ENCODE results near the gene CAMK2D.
A peak's percentile ranks its signal among the peaks of the same experiment; 100 is the strongest.

The CAMK2D gene

DNA sequence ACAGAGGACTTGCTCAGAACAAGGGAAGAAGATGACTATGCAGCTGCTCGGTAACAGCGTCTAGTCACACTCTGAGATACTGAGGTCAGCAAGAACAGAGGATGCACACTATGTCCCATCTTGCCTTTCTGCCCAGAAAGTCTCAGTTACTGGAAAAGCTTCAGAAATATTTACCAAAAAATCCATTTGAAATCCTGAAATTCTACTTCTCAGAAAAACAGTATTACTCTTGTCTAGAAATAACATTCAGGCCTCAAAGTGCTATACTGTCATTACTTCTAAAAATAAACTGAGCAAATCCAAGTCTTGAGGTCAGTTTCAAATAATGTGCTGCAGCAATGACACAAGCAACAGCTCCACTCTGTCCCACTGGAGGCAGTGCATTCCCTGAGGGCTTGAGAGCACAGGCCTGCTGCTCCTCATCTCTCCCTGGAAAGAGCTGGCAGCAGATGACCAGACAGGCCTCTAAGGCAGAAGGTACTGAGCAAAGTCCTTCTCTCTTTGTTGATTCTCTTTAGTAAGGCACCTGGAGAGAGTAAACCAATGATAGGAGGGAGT lies 76.9 kb downstream of the CAMK2D start:
- in situ Hi-C loops (cut with HindIII; ENCODE audit: low sequenced_read_pairs): no loop called here
- H3K4me3 ChIP-seq (ENCODE audit: low read depth, low read length): no peak overlapping the region
- no peak for DNase-seq (ENCODE audit: low read depth)
- TF ChIP-seq, protein P1, sequence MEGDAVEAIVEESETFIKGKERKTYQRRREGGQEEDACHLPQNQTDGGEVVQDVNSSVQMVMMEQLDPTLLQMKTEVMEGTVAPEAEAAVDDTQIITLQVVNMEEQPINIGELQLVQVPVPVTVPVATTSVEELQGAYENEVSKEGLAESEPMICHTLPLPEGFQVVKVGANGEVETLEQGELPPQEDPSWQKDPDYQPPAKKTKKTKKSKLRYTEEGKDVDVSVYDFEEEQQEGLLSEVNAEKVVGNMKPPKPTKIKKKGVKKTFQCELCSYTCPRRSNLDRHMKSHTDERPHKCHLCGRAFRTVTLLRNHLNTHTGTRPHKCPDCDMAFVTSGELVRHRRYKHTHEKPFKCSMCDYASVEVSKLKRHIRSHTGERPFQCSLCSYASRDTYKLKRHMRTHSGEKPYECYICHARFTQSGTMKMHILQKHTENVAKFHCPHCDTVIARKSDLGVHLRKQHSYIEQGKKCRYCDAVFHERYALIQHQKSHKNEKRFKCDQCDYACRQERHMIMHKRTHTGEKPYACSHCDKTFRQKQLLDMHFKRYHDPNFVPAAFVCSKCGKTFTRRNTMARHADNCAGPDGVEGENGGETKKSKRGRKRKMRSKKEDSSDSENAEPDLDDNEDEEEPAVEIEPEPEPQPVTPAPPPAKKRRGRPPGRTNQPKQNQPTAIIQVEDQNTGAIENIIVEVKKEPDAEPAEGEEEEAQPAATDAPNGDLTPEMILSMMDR (IDR thresholded peaks at IDR 0.05; ENCODE audit: low read depth, low read length, missing control alignments): peak; percentile 37

DNA sequence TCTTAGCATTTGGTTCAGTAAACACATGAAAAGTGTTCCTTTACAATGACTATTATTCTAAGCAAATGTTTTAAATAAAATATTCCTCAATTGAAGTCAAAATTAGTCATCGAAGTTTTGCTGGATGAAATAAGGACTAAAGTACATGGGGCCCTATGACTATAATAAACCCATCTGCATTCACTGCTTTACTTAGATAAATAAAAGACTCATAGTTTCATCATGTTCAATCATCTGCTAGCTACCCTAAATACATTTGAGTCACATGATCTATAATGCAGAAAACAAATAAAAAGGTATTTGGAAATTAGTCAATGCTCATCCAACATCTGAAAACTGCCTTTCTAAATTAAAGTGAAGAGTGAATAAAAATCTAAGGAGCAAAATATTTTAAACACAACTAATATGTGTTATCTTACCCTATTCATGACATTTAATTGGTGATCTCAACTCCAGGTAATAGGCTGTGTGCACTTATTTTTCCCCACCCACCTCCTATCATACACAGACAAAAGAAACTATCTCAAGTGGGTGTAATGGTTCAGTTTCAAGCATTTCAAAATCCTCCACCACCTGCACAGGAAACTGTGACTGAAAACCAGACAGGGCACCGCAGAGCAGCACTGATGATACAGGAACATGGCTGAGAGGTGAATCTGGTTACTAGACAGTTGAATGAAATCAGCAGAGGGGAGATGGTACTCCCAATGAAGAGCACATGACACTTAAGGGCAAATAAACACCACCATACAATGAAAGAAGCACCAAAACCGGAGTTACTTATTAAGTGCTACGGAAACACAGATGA lies 78.6 kb downstream of the CAMK2D start:
- H3K4me3 ChIP-seq (ENCODE audit: low read depth, low read length): no peak overlapping the region
- in situ Hi-C loops (cut with HindIII; ENCODE audit: low sequenced_read_pairs): no loop called here
- no peak for DNase-seq (ENCODE audit: low read depth)
- TF ChIP-seq, protein P1 (IDR thresholded peaks at IDR 0.05; ENCODE audit: low read depth, low read length, missing control alignments): no peak

DNA sequence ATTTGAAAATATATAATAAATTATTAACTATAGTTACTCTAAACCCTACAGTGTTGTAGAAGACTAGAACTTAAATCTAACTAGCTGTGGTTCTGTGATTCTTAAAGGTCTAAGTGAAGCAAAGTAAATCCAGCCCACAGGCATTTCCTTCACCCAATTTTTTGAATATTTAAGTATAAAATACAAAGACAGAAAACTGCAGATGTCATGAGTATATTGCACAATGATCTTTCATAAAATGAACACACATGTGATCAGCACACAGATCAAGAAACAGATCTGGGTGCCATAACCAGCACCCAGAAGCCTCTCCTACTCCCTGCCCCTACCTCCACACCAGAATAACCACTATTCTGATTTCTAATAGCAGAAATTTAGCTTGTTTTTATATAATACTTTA lies 82.9 kb downstream of the CAMK2D start:
- DNase-seq (ENCODE audit: low read depth): no peak
- TF ChIP-seq, protein P1 (IDR thresholded peaks at IDR 0.05; ENCODE audit: low read depth, low read length, missing control alignments): no peak
- in situ Hi-C loops (cut with HindIII; ENCODE audit: low sequenced_read_pairs): no loop called here
- H3K4me3 ChIP-seq (ENCODE audit: low read depth, low read length): no peak overlapping the region

DNA sequence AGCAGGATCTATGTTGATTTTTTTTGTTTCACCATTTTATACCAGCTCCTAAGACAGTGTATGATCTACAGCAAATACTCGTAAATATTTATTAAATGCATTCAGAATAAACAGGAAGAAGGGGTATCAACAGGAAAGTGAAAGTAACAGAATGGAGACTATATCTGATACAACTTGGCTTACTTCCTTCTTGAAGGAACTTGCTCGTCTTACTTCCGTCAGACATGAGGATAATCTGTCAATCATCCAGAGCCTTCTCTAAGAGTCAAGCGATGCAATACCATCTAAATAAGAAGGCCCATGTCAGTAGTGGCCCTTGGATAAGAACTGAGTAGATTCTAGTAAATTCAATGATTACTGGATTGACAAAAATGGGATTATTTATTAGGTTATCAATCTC lies 84.2 kb downstream of the CAMK2D start:
- no peak for DNase-seq (ENCODE audit: low read depth)
- no peak overlapping the region for H3K4me3 ChIP-seq (ENCODE audit: low read depth, low read length)
- in situ Hi-C loops (cut with HindIII; ENCODE audit: low sequenced_read_pairs): no loop called here

DNA sequence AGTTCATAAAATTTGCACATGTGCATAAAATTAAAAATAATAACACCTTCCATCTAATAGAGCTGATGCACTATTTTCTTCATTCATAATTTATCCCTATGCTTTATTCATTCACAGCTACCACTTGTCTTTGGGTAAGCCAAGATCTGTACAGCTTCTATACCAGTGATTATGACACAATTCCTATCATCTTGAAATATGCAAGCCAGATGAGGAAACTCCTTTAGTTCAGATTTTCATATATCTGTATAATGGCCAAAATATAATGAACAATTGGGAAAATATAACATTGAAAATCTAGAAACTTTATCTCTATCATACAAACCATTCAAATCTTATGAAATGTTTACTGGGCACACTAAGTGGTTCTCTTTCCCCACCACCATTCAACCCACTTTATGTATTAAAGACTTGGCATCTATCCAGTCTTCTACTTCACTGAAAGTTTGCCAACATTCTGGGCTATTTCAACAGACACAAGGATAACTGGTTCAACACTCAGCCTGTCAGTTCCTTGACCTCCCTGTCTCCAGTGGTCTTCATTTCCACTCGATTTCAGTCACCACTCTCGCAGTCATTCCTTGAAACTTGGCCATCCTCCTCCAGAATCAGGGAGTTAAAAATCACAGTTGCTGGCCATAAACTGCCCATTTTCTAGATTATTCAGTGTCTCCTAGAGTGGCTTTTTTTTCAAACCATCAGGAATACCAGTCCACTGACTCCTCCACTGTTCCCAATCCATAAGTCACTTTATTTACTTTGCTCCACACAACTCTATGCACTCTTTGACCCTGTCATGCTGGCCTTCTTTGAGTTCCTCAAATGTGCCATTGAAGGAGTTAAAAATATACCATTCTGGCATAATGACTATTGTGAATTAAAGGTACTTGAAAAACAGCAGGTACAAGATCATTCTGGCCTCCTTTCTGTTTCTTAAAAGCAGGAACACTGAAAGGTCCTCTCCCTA lies 85.5 kb downstream of the CAMK2D start:
- TF ChIP-seq, protein P1 (IDR thresholded peaks at IDR 0.05; ENCODE audit: low read depth, low read length, missing control alignments): no peak
- H3K4me3 ChIP-seq (ENCODE audit: low read depth, low read length): no peak overlapping the region
- no peak for DNase-seq (ENCODE audit: low read depth)

More for the DNA sequence above, 84.2 kb downstream of the CAMK2D start:
- TF ChIP-seq, protein P1 (IDR thresholded peaks at IDR 0.05; ENCODE audit: low read depth, low read length, missing control alignments): no peak

DNA sequence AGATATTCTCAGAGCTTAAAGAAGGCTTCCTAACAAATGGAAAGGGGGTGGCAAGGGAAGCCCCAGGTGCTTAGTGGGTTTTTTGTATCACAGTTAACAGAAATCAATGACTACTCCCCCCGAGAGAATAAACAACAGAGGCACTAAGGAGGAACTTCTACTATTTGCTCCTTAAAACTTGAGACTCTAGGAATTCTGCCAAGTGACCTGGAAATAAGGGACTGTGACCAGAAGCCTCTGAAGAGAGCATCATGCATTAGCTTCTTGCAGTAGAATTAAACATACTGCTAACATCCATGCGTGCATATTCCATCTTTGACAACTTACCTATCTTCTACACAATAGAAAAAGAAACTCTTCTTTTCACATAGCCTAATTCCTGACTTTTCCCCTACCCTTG lies 86.8 kb downstream of the CAMK2D start:
- TF ChIP-seq, protein P1 (IDR thresholded peaks at IDR 0.05; ENCODE audit: low read depth, low read length, missing control alignments): no peak
- in situ Hi-C loops (cut with HindIII; ENCODE audit: low sequenced_read_pairs): no loop called here
- H3K4me3 ChIP-seq (ENCODE audit: low read depth, low read length): no peak overlapping the region
- no peak for DNase-seq (ENCODE audit: low read depth)

More for the DNA sequence above, 85.5 kb downstream of the CAMK2D start:
- in situ Hi-C loops (cut with HindIII; ENCODE audit: low sequenced_read_pairs): no loop called here
